Measurements from ENCODE around the gene AGPAT4. TPM values are rescaled to one million over a fixed set of nuclear protein-coding genes. Genes with fewer than 3 reads are reported as not detected.
"Not testable (repeated sequence)": the region's sequence is repeated elsewhere in the genome, so short reads cannot be mapped to it uniquely, and the experiment has no call there.

The AGPAT4 gene
- total and polyA plus RNA-seq, 2 donors (not counting 3 experiments of a cell fraction or from before 2014, with no cell fraction given), result 10.2 to 15.2 TPM

GRCh38 chr6:161224951-161225680, 48.7 kb downstream of the AGPAT4 start:
- dilution Hi-C loops (cut with MboI; ENCODE audit: extremely low pct_ligation_motif_present, low sequenced_read_pairs); POLR2A ChIA-PET; H3K9me1 ChIP-seq (replicated peaks; ENCODE audit: control insufficient read depth, extremely low read depth, insufficient read depth, low read length); H3K27ac ChIP-seq (ENCODE audit: insufficient read depth, low read depth, low read length); DNase-seq (ENCODE audit: low read depth, low spot score); BruUV-seq (replicated peaks); H4K20me1 ChIP-seq (replicated peaks; ENCODE audit: control insufficient read depth, extremely low read depth, insufficient read depth, low read length); H3K9ac ChIP-seq (replicated peaks; ENCODE audit: extremely low read depth, insufficient read depth, low read length); CTCF ChIA-PET; intact Hi-C loops (cut with micrococcal nuclease); H3K9me3 ChIP-seq (replicated peaks; ENCODE audit: control insufficient read depth, insufficient read depth, low read length); H2AFZ ChIP-seq (ENCODE audit: low read depth, low read length); H3K27me3 ChIP-seq (ENCODE audit: control insufficient read depth in 2 of 2, insufficient read depth in 2 of 2, low read length in 2 of 2); H3K36me3 ChIP-seq (ENCODE audit: control insufficient read depth in 2 of 2, extremely low read depth in 1 of 2, insufficient read depth in 2 of 2, low read length in 2 of 2); H3K4me3 ChIP-seq (replicated peaks in 1 of 3; ENCODE audit: insufficient read depth in 1 of 3, low read depth in 1 of 3, low read length in 3 of 3); H3K4me2 ChIP-seq (ENCODE audit: insufficient read depth, low read length); FAIRE-seq; H3K79me2 ChIP-seq (ENCODE audit: control insufficient read depth, insufficient read depth, low read length): not testable (repeated sequence)
- H3K4me1 ChIP-seq (ENCODE audit: control insufficient read depth, extremely low read depth, insufficient read depth, low read length), result peaks cover 26% of the 10 kb centered on the region

GRCh38 chr6:161223646-161224045, 50.2 kb downstream of the AGPAT4 start:
- no peaks in the 10 kb centered on the region for H3K36me3 ChIP-seq (ENCODE audit: control insufficient read depth in 2 of 2, extremely low read depth in 1 of 2, insufficient read depth in 2 of 2, low read length in 2 of 2)
- DNase-seq (ENCODE audit: low read depth, low spot score), result no peak
- H3K27me3 ChIP-seq (ENCODE audit: control insufficient read depth in 2 of 2, insufficient read depth in 2 of 2, low read length in 2 of 2), result no peaks in the 10 kb centered on the region
- H3K9me1 ChIP-seq (replicated peaks; ENCODE audit: control insufficient read depth, extremely low read depth, insufficient read depth, low read length), result no peaks in the 10 kb centered on the region
- no peak for FAIRE-seq
- dilution Hi-C loops (cut with MboI; ENCODE audit: extremely low pct_ligation_motif_present, low sequenced_read_pairs) (no loop called here), intact Hi-C loops (cut with micrococcal nuclease) (no loop called here)
- no peak for TF ChIP-seq POLR2AphosphoS5 (IDR thresholded peaks at IDR 0.05; ENCODE audit: insufficient read depth, low read depth, low read length)
- TF ChIP-seq MYC (IDR thresholded peaks at IDR 0.05; ENCODE audit: low read depth, low read length), result no peak
- no peak for TF ChIP-seq GATA2 (IDR thresholded peaks at IDR 0.05; ENCODE audit: insufficient read depth, insufficient read length, low read depth, low read length)
- no peak for TF ChIP-seq JUN (IDR thresholded peaks at IDR 0.05; ENCODE audit: borderline replicate concordance, insufficient read depth, insufficient read length, low read depth)
- no peak for TF ChIP-seq MAX (IDR thresholded peaks at IDR 0.05; ENCODE audit: insufficient read depth, insufficient read length)
- TF ChIP-seq CTCF (IDR thresholded peaks at IDR 0.05; ENCODE audit: extremely low read depth in 1 of 2, insufficient read depth in 1 of 2, low read depth in 1 of 2, low read length in 2 of 2), result no peak
- no peak for TF ChIP-seq POLR2A (IDR thresholded peaks at IDR 0.05; ENCODE audit: low read depth, low read length)
- ChIA-PET CTCF (no interaction called here), POLR2A (no interaction called here)
- no peaks in the 10 kb centered on the region for H4K20me1 ChIP-seq (replicated peaks; ENCODE audit: control insufficient read depth, extremely low read depth, insufficient read depth, low read length)
- no peak overlapping the region for H3K27ac ChIP-seq (ENCODE audit: insufficient read depth, low read depth, low read length)
- H3K4me1 ChIP-seq (ENCODE audit: control insufficient read depth, extremely low read depth, insufficient read depth, low read length), result peaks cover 11% of the 10 kb centered on the region
- no peaks in the 10 kb centered on the region for H3K79me2 ChIP-seq (ENCODE audit: control insufficient read depth, insufficient read depth, low read length)
- no peaks in the 10 kb centered on the region for H3K9me3 ChIP-seq (replicated peaks; ENCODE audit: control insufficient read depth, insufficient read depth, low read length)
- no peak overlapping the region for H2AFZ ChIP-seq (ENCODE audit: low read depth, low read length)
- H3K9ac ChIP-seq (replicated peaks; ENCODE audit: extremely low read depth, insufficient read depth, low read length), result no peak overlapping the region
- H3K4me2 ChIP-seq (ENCODE audit: insufficient read depth, low read length), result no peak overlapping the region
- no peak overlapping the region for H3K4me3 ChIP-seq (replicated peaks in 1 of 3; ENCODE audit: insufficient read depth in 1 of 3, low read depth in 1 of 3, low read length in 3 of 3)
- BruUV-seq (replicated peaks), result no TSS peak
